DMS114 treated with DMSO at 0.1 percent for 48 hours (cell line): Measurements from ENCODE around the gene GNG3.
"Not testable (repeated sequence)": the region's sequence is repeated elsewhere in the genome, so short reads cannot be mapped to it uniquely, and the experiment has no call there.

Experiments used
- DNase-seq: peaks from one replicate; lab custom pipeline; 2025; ENCODE audit not compliant: unreplicated experiment; lab: John Stamatoyannopoulos, UW

The GNG3 gene

GRCh38 chr11:62707277-62707861 is at the start of gene GNG3, which contains the start of gene BSCL2:
GNG3 (plus strand) TSS chr11:62707676; CDS start chr11:62708296, 620 bp downstream.
BSCL2 (minus strand) TSS chr11:62707424; CDS start chr11:62707195, 229 bp downstream.
- no peak for DNase-seq

GRCh38 chr11:62664405-62665074 is 42.9 kb upstream of the GNG3 start:
- peak; percentile 79 for DNase-seq

GRCh38 chr11:62665075-62665598 is 42.3 kb upstream of the GNG3 start, which contains the start of the genes C11orf98 and CSKMT:
C11orf98 (minus strand) TSS chr11:62665210; CDS start chr11:62665169, 41 bp downstream.
CSKMT (plus strand) TSS chr11:62665312; CDS start chr11:62665880, 568 bp downstream.
- DNase-seq: peak; percentile 92

GRCh38 chr11:62665599-62666258 is 41.7 kb upstream of the GNG3 start:
- DNase-seq: no peak

GRCh38 chr11:62666259-62666926 is 41.1 kb upstream of the GNG3 start:
- DNase-seq: no peak

- DNase-seq: no peak
These were observed 40.0 kb upstream of the GNG3 start for GRCh38 chr11:62667460-62667859.

- DNase-seq: no peak
These were observed 37.9 kb upstream of the GNG3 start for GRCh38 chr11:62669420-62670161.

- peak; percentile 82 for DNase-seq
These were observed 36.3 kb upstream of the GNG3 start for GRCh38 chr11:62671236-62671607.

GRCh38 chr11:62671608-62672389 is 35.7 kb upstream of the GNG3 start, which contains the start of the genes LBHD1 and UQCC3:
LBHD1 (minus strand) TSS chr11:62672267; CDS start chr11:62670031, 2,236 bp downstream.
UQCC3 (plus strand) TSS chr11:62671673; CDS start chr11:62671746, 73 bp downstream.
- peak; percentile 80 for DNase-seq

- DNase-seq: no peak
These were observed 34.3 kb upstream of the GNG3 start for GRCh38 chr11:62673196-62673525.

- not testable (repeated sequence) for DNase-seq
These were observed 32.1 kb upstream of the GNG3 start for GRCh38 chr11:62675415-62675814.

- DNase-seq: no peak
These were observed 30.8 kb upstream of the GNG3 start for GRCh38 chr11:62676698-62677097.

- no peak for DNase-seq
These were observed 30.3 kb upstream of the GNG3 start for GRCh38 chr11:62677156-62677555.

GRCh38 chr11:62677714-62678113 is 29.8 kb upstream of the GNG3 start:
- DNase-seq: no peak

- DNase-seq: no peak
These were observed 29.1 kb upstream of the GNG3 start for GRCh38 chr11:62678433-62678769.

GRCh38 chr11:62678770-62679696 is 28.4 kb upstream of the GNG3 start, which contains the start of gene UBXN1:
UBXN1 (minus strand) TSS chr11:62679073; CDS start chr11:62678923, 150 bp downstream.
- DNase-seq: peak; percentile 87

- peak; percentile 83 for DNase-seq
These were observed 26.6 kb upstream of the GNG3 start for GRCh38 chr11:62680825-62681240.

- no peak for DNase-seq
These were observed 25.0 kb upstream of the GNG3 start for GRCh38 chr11:62682518-62682917.
